ENCODE data around the gene DNAJC3.

DNAJC3 gene

DNA sequence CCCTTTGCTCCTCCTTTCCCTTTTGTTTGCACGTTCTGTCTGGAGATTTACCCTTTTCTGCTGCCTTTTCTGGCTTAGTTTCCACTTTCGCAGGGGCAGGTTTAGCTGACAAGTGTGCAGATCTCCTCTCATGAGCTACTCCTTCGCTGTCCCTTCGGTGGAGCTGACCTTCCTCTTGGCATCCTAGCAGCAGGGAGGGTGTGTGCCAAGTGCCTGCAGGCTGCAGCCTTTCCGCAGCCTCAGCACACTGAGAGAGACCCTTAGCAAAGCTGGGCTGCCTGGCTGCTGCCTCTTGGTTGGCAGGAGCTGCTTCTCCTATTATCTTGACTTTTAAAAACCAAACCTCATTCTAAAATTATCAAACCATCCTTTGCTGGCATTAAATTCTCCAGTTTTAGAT is 132.5 kb downstream of the DNAJC3 start:
- H3K4me3 ChIP-seq (ENCODE audit: low read depth, low read length) = no peak overlapping the region
- TF ChIP-seq, protein P1, sequence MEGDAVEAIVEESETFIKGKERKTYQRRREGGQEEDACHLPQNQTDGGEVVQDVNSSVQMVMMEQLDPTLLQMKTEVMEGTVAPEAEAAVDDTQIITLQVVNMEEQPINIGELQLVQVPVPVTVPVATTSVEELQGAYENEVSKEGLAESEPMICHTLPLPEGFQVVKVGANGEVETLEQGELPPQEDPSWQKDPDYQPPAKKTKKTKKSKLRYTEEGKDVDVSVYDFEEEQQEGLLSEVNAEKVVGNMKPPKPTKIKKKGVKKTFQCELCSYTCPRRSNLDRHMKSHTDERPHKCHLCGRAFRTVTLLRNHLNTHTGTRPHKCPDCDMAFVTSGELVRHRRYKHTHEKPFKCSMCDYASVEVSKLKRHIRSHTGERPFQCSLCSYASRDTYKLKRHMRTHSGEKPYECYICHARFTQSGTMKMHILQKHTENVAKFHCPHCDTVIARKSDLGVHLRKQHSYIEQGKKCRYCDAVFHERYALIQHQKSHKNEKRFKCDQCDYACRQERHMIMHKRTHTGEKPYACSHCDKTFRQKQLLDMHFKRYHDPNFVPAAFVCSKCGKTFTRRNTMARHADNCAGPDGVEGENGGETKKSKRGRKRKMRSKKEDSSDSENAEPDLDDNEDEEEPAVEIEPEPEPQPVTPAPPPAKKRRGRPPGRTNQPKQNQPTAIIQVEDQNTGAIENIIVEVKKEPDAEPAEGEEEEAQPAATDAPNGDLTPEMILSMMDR (IDR thresholded peaks at IDR 0.05; ENCODE audit: low read depth, low read length, missing control alignments) = no peak
- no peak for DNase-seq (ENCODE audit: low read depth)

DNA sequence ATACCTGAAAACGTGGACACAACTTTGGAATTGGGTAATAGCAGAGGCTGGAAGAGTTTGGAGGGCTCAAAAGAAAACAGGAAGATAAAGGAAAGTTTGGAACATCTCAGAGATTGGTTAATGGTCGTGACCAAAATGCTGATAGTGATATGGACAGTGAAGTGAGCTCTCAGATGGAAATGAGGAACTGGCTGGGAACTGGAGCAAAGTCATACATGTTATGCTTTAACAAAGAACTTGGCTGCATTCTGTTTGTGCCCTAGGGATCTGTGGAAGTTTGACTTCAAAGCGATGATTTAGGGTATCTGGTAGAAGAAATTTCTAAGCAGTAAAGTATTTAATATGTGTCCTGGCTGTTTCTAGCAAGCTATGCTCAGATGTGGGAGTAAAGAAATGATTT is 136.2 kb downstream of the DNAJC3 start:
- DNase-seq (ENCODE audit: low read depth) = no peak
- H3K4me3 ChIP-seq (ENCODE audit: low read depth, low read length) = no peak overlapping the region

DNA sequence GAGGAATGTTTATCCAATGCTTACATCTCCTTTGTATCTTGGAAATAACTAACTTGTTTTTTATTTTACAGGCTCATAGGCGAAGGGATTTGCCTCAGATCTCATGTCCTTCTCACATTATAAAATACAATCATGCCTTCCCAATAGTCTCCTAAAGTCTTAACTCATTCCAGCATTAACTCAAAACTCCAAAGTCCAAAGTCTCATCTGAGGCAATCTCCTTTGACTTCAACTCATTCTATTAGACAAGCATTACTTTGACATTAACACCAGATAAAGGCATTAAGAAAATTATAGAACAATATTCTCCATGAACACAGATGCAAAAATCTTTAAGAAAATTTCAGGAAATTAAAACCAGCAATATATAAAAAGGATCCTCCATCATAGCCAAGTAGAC is 137.6 kb downstream of the DNAJC3 start:
- no peak for DNase-seq (ENCODE audit: low read depth)
- TF ChIP-seq, protein P1 (IDR thresholded peaks at IDR 0.05; ENCODE audit: low read depth, low read length, missing control alignments) = no peak
- no peak overlapping the region for H3K4me3 ChIP-seq (ENCODE audit: low read depth, low read length)

More for the DNA sequence above, 136.2 kb downstream of the DNAJC3 start:
- TF ChIP-seq, protein P1 (IDR thresholded peaks at IDR 0.05; ENCODE audit: low read depth, low read length, missing control alignments) = no peak

DNA sequence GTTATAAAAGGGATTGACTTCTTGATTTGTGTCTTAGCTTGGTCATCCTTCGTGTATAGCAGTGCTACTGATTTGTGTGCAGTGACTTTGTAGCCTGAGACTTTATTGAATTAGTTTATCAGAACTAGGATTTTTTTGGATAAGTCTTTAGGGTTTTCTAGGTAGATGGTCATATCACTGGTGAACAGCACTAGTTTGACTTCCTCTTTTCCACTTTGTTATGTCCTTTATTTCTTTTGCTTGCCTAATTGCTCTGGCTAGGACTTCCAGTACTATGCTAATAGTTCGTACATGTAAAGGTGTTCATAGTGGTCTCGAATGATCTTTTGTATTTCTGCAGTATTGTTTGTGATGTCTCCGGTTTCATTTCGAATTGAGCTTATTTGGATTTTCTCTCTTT is 145.4 kb downstream of the DNAJC3 start:
- TF ChIP-seq, protein P1 (IDR thresholded peaks at IDR 0.05; ENCODE audit: low read depth, low read length, missing control alignments) = no peak
- no peak overlapping the region for H3K4me3 ChIP-seq (ENCODE audit: low read depth, low read length)
- DNase-seq (ENCODE audit: low read depth) = no peak

DNA sequence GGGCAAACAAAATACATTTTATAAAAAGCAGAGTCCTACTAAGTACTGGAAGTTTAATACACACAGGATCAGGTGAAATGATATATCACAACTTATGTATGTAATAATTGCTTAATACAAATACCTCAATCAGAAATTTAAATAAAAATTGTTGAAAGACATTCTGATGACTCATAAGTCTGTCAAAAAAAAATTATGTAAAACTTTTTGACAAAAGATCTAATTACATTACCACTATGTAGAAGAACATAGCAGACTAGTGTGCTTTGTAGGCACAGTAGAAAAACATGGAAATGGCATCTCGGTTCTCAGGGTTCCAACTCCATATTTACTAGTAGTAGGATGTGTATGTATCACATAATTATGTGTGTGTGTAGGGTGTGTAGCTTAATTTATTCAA is 156.2 kb downstream of the DNAJC3 start:
- TF ChIP-seq, protein P1 (IDR thresholded peaks at IDR 0.05; ENCODE audit: low read depth, low read length, missing control alignments) = no peak
- no peak overlapping the region for H3K4me3 ChIP-seq (ENCODE audit: low read depth, low read length)
- no peak for DNase-seq (ENCODE audit: low read depth)

DNA sequence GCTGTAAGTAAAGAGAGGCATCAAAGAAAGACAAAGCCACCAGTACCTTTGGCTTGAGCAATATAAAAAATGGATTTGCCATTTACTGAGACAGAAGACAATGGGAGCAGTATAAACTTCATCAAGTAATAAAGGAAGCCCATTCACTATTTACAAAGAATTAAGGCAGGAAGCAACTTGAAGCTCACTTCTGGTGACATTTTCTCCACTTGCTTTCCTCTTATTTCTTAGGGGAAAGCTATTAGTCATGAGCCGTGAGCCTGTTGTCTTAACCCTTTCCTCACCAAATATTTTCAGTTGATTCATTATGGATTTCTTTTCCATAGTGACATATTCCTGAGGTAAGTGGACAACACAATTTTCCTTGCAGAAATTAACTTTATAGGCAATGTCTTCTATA is 156.8 kb downstream of the DNAJC3 start:
- no peak overlapping the region for H3K4me3 ChIP-seq (ENCODE audit: low read depth, low read length)
- DNase-seq (ENCODE audit: low read depth) = no peak
- TF ChIP-seq, protein P1 (IDR thresholded peaks at IDR 0.05; ENCODE audit: low read depth, low read length, missing control alignments) = no peak

DNA sequence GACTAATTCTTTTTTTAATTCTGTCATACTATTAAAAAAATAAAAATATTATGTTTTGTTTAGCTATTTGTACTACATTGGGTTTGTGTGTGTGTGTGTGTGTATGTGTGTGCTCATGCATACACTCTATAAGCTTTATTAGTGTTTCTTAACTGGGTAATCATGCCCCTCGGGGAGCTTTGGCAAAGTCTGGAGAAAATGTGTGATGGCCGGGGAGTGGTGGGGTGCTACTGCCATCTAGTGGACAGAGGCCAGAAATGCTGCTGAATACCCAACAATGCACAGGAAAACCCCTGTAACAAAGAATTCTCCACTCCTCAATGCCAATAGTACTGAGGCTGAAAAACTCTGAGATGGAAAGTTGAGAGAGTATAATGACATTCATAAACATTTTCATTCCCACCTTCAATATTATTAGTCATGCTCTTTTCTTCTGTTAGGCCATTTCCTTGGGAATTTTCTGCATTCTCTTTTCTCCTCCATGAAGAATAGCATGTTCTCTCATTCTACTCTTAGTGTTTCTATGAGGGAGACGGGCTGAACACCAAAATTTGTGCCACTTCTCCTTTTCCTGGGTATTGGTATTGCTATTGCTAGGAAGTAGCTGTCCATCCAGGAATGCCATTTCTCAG is 157.3 kb downstream of the DNAJC3 start:
- TF ChIP-seq, protein P1 (IDR thresholded peaks at IDR 0.05; ENCODE audit: low read depth, low read length, missing control alignments) = peak; percentile 87
- no peak overlapping the region for H3K4me3 ChIP-seq (ENCODE audit: low read depth, low read length)
- peak; percentile 29 for DNase-seq (ENCODE audit: low read depth)

All from GM12864 (cell line).